M059J (cell line): ENCODE data around the gene SNRPD1. TPM values are rescaled to one million over a fixed set of nuclear protein-coding genes. Genes with fewer than 3 reads are reported as not detected.
A peak's percentile ranks its signal among the peaks of the same experiment; 100 is the strongest.
"Not testable (repeated sequence)": the region's sequence is repeated elsewhere in the genome, so short reads cannot be mapped to it uniquely, and the experiment has no call there.

Experiments
- DNase-seq: peaks from one replicate; pipeline ENCODE4 v3.0.0-alpha.2; 2012; ENCODE audit warnings: low read depth
- total RNA-seq: library from RNA; depleted of rRNA; stranded (reverse); fragments of >200 nt; shearing (Covaris generic); gene quantifications from 2 replicates; pipeline ENCODE4 v1.2.3, GENCODE V29; 2014; rRNA removed

The SNRPD1 gene
- total RNA-seq, 1 experiment from 2014 or later = 69.3 TPM

- DNase-seq = peak; percentile 5
These were observed 24.7 kb downstream of the SNRPD1 start for GRCh38 chr18:21636769-21637168.

- DNase-seq = no peak
These were observed 26.7 kb downstream of the SNRPD1 start for GRCh38 chr18:21638822-21639221.

- not testable (repeated sequence) for DNase-seq
These were observed 28.3 kb downstream of the SNRPD1 start for GRCh38 chr18:21640375-21640774.

GRCh38 chr18:21650311-21650710 is 38.2 kb downstream of the SNRPD1 start:
- no peak for DNase-seq

GRCh38 chr18:21652073-21652472 is 40.0 kb downstream of the SNRPD1 start:
- no peak for DNase-seq

- DNase-seq = no peak
These were observed 41.2 kb downstream of the SNRPD1 start for GRCh38 chr18:21653361-21653760.

GRCh38 chr18:21656402-21656801 is 44.3 kb downstream of the SNRPD1 start:
- peak; percentile 40 for DNase-seq

- DNase-seq = no peak
These were observed 48.0 kb downstream of the SNRPD1 start for GRCh38 chr18:21660078-21660477.

GRCh38 chr18:21662581-21662980 is 50.5 kb downstream of the SNRPD1 start:
- no peak for DNase-seq

- DNase-seq = no peak
These were observed 51.5 kb downstream of the SNRPD1 start for GRCh38 chr18:21663578-21663977.

- DNase-seq = no peak
These were observed 52.0 kb downstream of the SNRPD1 start for GRCh38 chr18:21664069-21664468.

GRCh38 chr18:21669736-21670285 is 57.7 kb downstream of the SNRPD1 start:
- peak; percentile 85 for DNase-seq

GRCh38 chr18:21672521-21673267 is 60.6 kb downstream of the SNRPD1 start:
- peak; percentile 98 for DNase-seq

GRCh38 chr18:21675354-21675753 is 63.2 kb downstream of the SNRPD1 start:
- DNase-seq = peak; percentile 91

- peak; percentile 15 for DNase-seq
These were observed 66.7 kb downstream of the SNRPD1 start for GRCh38 chr18:21678859-21679258.

- DNase-seq = peak; percentile 41
These were observed 68.0 kb downstream of the SNRPD1 start for GRCh38 chr18:21680161-21680560.

GRCh38 chr18:21682371-21683051 is 70.4 kb downstream of the SNRPD1 start:
- peak; percentile 73 for DNase-seq

Other genes starting within 250 kb of the SNRPD1 start
- 10.7 and 15.0 TPM in 2 replicates for gene ESCO1, start 11.6 kb upstream of the SNRPD1 start, total RNA-seq
- gene ABHD3, start 92.5 kb downstream of the SNRPD1 start, total RNA-seq = 38.2 and 45.6 TPM in 2 replicates
- gene MIB1, start 128.5 kb downstream of the SNRPD1 start, total RNA-seq = 26.5 and 39.6 TPM in 2 replicates